Amniotic epithelial cell (primary cell): ENCODE results near the gene PRR5L.
"Not testable (repeated sequence)": the region's sequence is repeated elsewhere in the genome, so short reads cannot be mapped to it uniquely, and the experiment has no call there.

Source experiments
- DNase-seq: peaks from one replicate; pipeline ENCODE4 v3.0.0-alpha.2; 2010; ENCODE audit warnings: low read depth

Gene PRR5L

DNA sequence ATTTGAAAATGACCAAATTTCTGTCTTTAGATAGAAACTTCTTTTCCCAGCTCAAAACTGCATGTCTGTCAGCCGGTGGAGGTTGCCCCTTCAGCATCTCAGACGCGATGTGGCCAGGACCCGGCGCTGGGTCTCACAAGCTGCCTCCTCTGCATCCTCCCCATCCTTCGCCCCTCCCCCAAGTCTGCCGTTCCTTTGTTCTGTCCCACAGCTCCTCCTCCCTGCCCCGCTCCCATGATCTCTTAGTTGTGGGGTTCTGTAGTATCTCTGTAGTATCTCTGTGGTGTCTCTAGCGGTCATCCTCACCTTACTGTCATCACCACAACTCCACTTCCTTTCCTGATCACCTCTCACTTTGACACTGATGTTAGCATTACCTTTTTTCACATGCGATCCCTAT, 164.1 kb downstream of the PRR5L start:
- no peak for DNase-seq

DNA sequence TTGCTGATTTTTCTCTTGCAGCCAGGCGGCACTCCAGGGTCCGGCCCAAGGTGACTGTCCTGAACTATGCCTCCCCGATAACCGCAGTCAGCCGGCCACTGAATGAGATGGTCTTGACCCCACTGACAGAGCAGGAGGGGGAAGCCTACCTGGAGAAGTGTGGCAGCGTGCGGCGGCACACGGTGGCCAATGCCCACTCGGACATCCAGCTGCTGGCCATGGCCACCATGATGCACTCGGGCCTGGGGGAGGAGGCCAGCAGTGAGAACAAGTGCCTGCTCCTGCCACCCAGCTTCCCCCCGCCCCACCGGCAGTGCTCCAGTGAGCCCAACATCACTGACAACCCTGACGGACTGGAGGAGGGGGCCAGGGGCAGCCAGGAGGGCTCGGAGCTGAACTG, 166.2 kb downstream of the PRR5L start:
- no peak for DNase-seq

GRCh38 chr11:36463781-36464180, 167.7 kb downstream of the PRR5L start:
- peak; percentile 64 for DNase-seq

DNA sequence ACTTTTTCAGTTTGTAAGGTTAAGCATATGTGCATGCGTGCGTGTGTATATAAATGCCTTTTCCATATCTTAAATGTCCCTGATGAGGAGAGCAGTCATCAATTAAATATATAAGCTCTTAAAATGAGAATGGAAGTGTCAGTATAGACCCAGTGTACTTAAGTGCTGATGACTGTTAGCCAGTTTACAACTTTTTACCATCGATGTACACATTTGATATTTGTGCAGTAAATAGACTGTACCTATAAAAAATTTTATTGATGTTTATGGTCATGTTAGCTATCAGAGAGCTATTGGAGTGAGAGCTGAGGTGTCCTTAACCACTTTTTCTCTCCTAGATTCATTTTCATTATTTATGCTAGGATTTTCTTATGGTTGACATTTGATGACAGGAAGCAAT, 168.6 kb downstream of the PRR5L start:
- DNase-seq = no peak

DNA sequence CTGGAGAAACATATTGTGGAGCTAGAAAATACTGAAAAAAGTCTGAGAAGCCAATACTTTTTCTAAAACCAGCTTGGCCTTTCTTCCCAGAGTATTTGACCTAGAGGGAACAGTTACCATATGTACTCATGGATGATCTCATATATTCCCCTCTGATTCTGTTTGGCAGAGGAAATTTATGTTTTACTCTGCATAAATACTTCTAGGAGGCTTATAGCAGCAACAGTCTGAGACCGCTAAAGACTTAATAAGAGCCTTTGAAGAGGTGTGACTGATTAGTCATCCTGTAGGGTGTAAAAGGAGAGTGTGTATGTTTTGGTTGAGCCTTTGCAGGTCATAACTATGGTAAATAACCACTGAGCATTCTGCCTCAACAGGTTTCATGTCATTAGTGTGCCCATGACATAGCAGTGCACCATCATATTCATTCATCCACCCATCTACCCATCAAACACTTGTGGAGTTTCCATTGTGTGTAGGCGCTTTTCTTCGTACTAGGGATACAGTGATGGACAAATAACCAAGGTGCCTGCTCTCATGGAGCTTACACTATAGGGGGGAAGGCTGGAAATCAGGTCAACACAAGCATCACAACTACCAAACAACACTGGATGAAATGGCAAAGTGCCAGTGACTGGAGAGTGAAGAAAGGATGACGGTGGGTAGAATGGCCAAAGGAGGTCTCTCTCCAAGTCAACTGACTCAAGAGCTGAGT, 169.5 kb downstream of the PRR5L start:
- DNase-seq = no peak

GRCh38 chr11:36467012-36467411, 170.9 kb downstream of the PRR5L start:
- DNase-seq = no peak

- no peak for DNase-seq
Measured at GRCh38 chr11:36467916-36468315, 171.8 kb downstream of the PRR5L start.

DNA sequence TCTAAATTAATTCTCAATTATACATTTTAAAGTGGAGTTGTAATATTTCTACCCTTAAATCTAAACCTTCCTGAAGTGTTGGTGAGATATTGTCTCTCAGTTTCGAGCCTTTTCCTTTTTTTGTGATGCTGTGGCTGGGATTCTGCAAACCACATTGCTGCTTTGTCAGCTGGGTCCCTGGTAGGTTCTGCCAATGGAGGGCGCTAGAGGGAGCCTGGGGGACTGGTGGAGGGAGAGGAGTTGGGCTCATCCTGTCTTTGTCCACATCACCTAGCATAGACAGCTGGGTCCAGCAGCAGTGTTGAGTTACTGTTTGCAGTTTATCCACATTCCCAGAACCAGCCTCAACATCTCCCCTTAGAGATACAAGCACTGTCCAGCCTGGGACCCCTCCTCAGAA, 173.0 kb downstream of the PRR5L start:
- DNase-seq = no peak

DNA sequence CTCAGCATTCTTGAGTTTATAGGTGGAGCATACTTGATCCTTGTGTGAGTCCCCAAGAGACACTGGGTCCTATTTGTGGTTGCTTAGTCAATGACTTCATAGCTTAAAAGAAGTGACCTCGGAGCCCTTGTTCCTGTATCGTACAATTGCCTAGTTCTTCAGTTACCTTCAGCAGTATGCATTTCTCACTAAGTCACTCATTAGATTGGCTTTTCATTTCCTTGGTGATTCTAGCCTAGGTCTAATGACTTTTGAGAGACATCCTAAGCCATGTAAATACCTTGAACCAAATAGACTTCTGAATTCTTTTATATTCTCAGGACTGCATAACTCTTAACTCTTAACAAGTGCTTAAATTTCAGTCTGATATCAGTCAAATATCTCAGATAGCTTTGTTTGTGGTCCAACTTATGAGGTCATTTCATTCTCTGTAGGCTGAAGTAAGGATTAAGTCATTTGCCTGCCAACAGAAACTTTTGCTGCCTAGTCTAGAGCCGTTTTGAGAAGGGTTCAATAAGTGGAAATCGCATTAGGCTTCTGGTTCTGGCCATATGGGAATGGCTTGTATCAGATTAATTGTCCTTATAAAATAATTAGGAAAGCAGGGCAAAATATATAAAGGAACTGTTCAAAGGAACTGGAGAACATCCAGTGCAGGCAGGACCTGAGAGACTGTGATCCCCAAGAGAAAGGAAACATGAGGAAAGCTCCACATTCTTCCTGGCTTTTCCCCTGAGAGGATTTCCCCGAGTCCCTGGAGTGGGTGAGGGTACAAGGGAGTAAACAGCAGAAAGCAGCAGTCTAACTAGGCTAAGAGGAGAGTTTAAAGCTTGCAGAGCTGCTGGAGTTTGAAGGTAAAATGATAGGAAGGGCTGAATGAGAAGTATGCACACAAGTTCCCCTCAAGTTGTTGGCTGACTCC, 174.1 kb downstream of the PRR5L start:
- DNase-seq = peak; percentile 78

GRCh38 chr11:36471577-36471976, 175.5 kb downstream of the PRR5L start:
- no peak for DNase-seq

- DNase-seq = no peak
Measured at GRCh38 chr11:36475192-36475591, 179.1 kb downstream of the PRR5L start.

- DNase-seq = peak; percentile 60
Measured at GRCh38 chr11:36478700-36479329, 182.7 kb downstream of the PRR5L start.

- DNase-seq = no peak
Measured at GRCh38 chr11:36480833-36481232, 184.7 kb downstream of the PRR5L start.

- not testable (repeated sequence) for DNase-seq
Measured at GRCh38 chr11:36483042-36483441, 187.0 kb downstream of the PRR5L start.

DNA sequence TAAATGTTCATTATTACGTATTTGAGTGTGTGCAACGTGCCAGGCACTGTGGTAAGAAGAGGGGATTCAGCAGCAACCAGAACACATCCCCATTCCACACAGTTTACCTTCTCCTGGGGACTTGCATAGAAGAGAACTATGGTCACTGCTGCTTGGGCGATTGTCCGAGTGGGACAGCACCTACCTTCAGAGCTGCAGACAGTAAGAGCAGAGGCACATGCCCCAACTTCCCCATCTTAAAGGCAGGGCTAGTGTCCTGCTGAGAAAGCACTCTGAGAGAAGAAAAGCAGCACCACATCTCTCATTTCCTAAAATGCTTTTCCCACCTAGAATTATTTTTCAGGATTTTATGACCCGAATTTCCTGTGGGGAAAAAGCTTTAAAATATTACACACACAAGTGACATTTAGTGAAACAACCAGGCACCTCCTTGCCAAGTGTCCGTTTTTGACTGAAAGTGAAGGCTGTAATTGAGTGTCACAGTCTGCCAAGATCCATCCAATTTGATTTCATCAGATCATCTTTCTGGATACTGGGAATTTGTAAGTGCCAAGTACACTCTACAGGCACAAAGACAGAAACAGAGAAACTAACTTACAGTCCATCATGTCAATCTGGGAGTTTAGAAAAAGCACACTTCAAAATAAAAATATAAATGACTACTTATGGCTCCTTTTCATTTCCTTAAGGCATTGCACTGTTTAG, 189.4 kb downstream of the PRR5L start:
- DNase-seq = no peak

- no peak for DNase-seq
Measured at GRCh38 chr11:36487619-36488018, 191.5 kb downstream of the PRR5L start.

DNA sequence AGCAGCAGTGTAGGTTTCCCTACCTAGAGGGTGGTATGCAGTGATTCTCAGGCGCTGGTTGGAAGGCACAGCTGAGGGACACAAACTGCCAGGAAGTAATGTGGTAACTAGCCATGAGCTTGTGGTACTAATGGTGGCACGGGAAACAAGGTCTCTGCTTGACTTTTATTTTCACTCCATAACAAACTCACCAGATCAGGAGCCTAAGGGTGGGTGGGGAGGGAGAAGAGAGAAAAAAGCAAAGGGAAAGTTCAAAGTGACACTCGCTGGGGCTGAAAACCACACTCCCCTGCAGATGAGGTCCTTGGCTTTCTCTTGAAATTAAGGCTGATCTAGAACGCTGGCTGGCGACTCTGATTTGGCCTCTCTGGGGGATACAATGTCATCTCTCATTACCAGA, 192.0 kb downstream of the PRR5L start:
- no peak for DNase-seq

DNA sequence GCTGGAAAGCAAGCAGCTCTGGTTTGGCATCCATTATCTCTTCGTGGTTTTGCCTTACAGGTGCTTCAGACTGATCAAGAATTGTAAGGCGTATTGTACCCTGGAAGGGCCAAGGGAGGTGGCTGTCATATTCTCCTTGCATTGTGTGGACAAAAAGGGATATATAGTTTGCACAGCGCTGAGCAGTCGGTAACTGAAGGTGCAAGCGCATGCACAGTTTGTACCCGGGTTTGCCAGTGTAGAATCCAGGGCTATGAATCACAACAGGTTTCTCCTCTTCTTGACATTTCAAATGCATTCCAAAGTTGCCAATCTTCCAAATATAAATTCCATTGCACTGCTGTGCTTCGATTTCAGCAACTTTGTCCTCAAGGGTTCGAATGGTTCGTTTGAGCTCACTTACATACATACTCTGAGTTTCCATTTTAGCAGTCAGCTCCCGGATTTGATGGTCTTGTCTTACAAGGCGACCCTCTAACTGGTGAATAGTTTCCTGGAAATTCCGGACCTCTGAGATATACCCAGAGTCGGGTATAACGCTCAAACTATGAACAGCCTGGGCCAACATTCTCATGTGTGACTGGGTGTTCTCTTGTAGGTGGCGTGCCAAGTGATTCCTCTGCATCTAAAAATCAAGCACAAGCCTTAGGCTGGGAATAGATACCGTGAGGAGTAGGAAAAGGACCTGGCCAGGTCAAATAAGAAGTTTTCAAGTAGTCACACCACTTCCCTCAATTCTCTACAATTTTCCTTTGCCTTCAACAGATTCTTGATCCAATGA, 194.1 kb downstream of the PRR5L start:
- DNase-seq = no peak

- DNase-seq = peak; percentile 49
Measured at GRCh38 chr11:36492724-36493304, 196.7 kb downstream of the PRR5L start.

DNA sequence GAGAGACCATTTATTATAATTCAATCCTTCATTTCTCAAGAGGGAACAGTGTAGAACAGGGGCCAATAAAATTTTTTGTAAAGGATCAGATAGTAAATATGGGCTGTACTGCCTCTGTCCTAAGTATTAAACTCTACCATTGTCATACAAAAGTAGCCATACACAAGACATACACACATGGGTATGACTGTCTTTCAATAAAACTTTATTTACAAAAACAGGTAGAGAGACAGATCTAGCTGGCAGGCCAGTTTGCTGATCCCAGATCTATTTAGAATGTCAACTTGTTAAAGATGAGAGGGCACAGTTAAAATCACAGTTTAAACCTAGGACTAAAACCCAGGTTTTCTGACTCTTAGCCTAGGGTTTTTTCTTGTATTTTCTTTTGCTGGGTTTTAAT, 197.2 kb downstream of the PRR5L start:
- DNase-seq = no peak

GRCh38 chr11:36498721-36499120, 202.6 kb downstream of the PRR5L start:
- DNase-seq = no peak
